C4-2B (cell line): Measurements from ENCODE around the gene TRNT1.

Experiments used
- CTCF ChIP-seq: fragments of 450-650 bp; conservative IDR thresholded peaks from 2 replicates; pipeline ENCODE4 v1.5.1; 2017; ENCODE audit warnings: mild to moderate bottlenecking
- ZFX ChIP-seq: fragments of 450-650 bp; IDR thresholded peaks from 2 replicates; pipeline ENCODE4 v1.6.1; 2017

- TF ChIP-seq CTCF = no peak
- TF ChIP-seq ZFX = no peak
These were observed 24.0 kb upstream of the TRNT1 start for GRCh38 chr3:3102751-3103150.
